ENCODE measurements around the gene NAP1L4.

The NAP1L4 gene

DNA sequence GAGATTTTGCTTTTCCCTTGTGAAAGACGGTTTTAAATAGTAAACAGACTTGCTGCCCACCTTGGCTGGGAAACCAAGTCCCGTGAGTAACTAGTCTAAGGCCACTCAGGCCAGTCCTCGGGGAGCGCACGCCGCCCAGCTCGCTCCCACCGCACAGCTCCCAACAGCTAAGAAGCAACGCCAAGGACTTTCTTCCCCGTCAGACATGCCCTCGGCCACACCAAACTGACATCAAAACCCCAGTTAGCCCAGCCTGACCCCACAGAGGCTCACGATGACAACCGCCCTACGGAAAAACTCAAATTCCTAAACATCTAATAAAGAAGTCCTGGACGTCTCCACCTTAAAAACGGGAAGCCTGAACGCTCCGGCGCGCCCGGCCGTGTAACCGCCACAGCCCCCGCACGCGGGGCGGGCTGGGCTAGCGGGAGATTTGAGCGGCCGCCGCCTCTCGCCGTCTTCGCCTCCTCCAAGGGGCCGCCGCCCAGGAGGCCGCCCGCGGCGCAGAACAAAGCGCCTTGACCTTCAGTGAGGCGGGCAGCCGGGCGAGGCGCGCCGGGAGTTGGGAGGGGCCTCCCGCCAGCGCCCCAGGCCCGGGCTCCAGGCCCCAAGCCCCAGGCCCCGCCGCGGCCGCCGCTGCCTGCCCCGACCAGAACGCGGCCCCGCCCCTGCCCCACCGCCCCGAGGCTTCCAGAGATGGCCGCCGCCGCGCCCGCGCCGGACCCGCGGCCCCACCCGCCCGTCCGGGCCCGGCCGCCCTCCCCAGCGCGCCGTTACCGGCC lies 486 bp downstream of the NAP1L4 start:
- DNase-seq: peak; percentile 79

DNA sequence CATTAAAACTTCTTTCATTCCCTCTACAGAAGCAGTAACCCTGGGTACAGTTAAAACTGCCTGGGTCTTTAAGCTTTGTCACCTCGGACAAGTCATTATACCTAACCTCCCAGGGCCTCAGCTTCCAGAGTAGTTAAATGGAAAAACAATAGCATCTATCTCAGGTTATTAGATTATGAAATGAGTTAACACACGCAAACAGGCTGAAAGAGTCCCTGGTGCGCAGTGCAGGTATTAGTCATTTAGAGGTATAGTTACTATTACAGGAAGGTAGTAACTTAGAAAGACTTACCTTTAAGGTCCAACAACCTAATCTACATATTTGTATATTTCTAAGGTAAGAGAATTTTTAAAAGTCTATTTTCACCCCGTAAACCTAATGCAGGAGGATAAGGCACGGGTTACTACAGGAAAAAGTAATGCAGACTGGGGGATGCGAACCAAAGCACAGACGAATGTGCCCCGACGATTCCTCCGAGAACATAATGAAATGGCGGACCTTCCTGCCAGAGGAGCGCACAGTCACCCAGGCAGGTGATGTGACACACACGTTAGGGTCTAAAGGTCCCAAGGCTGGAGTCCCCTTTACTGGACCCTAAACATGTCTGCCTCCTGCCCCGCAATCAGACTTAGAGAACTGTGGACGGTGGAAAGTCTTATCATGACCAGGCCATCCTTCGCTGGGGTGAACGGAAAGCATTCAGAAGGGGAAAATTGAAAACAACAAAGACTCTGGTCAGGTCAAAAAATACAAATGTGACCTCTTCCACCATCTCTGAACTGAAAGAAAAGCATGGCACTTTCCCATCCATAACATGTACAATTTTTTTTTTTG lies 1.3 kb downstream of the NAP1L4 start:
- DNase-seq: peak; percentile 78

DNA sequence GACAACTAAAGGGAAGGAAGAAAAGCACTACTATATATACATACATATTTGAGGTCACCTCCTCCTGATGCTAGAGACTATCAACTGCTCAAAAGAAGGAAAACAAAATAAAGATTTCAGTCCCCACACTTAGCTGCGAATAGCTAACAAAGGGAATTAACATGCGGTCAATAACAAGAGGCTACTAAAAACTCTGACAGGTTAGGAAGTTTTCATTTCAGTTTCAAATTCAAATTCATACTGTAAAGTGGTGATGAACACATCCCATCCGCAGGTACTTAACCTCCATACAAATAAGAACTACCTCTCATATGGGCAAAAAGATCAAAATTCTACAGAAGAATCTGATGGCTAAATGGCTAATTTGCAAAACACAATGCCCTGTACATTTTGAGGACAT lies 2.6 kb downstream of the NAP1L4 start:
- no peak for DNase-seq

DNA sequence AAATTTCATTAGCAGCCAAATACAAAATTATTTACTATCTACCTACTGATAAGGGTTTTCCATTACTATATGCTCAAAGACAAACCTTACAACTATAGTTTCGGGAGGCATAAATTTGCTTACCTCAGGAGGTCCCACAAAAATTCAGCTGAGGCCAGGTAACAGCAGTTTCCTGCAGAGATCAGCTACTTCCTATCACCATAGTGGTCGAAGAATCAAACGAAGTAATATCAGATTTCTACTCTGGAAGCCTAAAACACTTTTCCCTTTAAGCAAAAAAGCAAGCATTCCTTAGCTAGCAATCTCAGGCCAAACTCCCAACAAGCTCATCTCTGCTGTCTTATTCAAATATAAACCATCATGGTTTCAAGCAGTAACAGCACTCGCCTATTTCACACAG lies 3.1 kb downstream of the NAP1L4 start:
- DNase-seq: peak; percentile 35

DNA sequence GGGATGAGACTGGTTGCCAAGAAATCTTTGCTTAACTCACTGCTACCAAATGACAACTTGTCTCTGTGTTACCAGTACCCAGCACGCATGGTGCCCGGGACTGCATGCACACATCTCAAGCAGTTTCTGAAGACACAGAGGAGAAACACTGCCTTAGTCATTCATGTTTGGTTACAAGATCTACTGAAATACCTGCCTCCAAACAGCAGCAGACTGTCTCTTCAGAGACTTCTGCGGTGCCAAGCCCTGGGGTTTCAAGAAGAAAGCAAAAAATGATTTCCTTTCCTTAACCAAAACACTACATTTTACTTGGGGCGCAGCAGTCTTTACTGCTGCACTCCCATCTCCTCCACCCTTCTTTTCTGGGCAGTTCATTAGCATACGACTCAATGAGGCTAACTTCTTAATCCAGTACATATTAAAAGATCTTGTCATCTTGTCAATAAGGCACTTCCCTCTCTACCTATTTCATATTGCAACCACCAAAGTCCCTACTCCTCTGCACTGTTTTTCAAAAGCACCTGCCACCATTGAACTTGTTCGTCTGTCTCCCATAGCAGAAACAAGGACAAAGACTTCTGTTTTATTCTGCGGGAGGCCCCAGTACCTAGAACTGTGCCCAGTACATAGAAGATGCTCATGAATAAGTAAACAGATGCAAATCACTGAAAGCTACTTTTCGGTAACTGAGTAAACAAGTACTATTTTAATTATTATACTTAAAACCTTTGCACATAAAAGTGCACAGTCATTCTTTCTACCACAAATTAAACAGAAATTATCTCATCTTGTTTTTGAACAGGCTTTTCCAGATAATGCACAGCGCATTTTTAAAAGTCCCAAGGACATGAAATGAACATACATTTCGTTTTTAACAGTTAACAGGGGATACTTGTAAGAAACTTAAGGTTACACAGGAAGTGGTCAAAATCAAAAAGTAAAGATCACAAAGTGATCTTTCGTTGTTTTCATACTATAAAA lies 4.0 kb downstream of the NAP1L4 start:
- DNase-seq: peak; percentile 41

DNA sequence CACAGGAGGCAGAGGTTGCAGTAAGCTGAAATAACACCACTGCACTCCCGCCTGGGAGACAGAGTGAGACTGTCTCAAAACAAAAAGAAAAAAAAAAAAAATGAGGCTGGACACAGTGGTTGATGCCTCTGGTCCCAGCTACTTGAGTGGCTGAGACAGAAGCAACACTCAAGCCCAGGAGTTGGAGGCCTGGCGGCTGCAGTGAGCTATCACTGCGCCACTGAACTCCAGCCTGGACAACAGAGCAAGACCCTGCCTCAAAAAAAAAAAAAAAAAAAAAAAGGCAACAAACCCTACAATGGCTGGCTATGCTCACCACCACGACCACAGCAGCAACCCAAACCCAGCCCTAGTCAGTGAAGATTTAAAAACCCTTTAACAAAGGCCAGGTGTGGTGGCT lies 8.2 kb downstream of the NAP1L4 start:
- no peak for DNase-seq

DNA sequence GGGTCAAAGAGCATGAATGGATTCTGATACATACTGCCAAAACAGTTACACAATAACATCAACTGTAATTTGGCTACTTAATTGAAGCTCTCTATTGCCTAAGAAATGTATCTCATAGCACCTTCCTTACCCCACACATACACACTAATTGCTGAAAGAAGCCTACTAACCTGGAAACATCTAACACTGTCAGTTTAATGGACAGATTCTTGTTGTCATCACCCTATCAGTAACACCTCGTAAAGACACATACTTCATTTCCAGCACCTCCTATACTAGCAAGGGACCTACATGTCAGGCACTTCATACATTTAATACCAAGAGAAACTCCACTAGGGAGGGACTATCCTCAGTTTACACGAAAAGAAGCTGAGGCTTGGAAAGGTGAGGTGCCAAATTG lies 9.9 kb downstream of the NAP1L4 start:
- no peak for DNase-seq

DNA sequence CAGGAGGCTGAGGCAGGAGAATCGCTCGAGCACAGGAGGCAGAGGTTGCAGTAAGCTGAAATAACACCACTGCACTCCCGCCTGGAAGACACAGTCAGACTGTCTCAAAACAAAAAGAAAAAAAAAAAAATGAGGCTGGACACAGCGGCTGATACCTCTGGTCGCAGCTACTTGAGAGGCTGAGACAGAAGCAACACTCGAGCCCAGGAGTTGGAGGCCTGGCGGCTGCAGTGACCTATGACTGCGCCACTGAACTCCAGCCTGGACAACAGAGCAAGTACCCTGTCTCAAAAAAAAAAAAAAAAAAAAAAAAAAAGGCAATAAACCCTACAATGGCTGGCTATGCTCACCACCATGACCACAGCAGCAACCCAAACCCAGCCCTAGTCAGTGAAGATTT lies 11.0 kb downstream of the NAP1L4 start:
- no peak for DNase-seq

DNA sequence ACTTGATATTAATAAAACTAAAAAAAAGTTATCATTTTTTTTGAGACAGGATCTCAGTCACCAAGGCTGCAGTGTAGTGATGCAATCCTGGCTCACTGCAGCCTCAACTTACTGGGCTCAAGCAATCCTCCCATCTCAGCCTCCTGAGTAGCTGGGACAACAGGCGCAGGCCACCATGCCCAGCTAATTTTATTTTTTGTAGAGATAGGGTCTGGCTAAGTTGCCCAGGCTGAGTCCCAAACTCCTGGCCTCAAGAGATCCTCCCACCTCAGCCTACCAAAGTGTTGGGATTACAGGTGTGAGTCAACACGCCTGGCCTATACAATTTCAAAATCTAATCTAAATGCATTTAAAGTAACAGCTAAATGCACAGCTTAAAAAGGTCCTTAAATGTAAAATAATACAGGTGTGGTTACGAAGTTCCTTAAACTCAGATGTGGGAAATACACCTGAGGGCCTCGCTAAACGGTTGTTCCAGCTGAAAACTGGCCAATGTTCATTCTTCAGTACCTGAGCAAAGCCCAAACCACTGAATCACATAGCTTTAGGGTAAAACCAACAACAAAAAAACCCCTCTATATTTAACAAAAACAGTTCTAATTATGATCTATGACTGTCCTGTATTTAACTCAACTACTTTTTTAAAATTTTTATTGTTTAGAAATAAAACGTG lies 11.8 kb downstream of the NAP1L4 start:
- DNase-seq: no peak

DNA sequence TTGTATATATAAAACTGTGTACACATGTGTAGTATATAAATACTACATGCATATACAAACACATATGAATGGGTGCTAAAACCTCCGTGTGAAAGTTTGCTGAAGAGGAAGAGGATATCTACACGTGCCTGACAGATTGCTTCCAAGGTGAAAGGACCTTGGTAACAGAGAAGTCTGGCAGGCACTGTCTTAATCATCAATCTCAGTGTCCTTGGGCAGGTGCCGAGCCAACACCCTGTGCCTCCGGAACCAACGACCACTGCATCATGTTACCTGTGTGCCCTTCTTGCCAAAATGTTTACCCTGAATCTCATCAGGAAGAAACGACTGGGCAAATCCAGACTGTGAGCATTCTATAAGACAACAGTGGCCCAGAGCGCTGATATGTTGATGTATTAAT lies 15.0 kb downstream of the NAP1L4 start:
- no peak for DNase-seq

DNA sequence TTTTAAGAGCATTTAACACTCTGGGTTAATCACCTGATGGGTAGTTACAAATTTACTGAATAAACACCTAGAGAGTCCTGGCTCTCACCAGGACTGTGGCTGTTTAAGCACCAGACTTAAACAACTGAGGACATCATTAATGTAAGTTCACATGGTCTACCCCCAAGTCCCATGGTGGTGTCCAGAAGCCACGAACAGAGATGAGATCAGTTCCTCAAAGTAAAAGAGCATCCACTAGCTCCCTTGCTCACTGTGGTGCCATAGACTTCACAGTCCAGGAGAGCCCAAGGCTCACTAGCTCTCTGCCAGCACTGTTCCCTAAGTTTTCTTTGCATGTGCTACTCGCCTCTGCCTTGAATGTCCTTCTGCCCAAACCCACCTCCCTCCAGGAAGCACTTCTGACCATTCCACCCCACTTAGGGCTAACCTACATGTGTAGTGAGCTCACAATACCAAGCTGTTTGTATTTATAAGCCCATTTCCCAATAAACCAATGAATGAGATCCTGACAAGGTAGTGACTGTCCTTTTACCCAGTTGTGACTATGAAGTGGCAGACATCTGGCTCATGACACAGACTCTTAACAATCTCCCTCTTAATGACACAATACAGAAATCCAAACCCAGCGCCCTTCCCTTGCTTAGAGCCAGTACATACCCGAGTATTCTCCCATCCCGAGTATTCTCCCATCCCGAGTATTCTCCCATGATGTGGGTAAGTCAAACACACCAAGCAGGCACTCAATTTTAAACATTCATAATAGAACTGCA lies 15.7 kb downstream of the NAP1L4 start:
- no peak for DNase-seq

DNA sequence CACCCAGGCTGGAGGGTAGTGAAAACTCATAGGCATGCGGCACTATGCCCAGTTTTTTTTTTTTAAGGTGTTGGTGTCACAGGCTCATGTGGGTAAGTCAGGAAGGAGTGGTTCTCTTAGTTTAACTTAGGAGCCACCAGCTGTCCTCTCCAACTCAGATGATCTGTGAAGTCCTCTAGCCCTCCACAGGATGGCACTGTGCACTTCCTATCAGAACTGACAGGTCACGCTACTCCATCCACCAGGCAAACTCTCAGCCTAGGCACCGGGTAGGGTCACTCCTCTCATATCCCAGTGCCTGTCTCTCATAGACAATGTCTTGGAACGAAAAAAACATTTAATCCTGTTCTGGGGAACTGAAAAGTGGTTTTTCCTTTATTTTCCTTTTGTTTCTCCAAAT lies 16.5 kb downstream of the NAP1L4 start:
- no peak for DNase-seq

DNA sequence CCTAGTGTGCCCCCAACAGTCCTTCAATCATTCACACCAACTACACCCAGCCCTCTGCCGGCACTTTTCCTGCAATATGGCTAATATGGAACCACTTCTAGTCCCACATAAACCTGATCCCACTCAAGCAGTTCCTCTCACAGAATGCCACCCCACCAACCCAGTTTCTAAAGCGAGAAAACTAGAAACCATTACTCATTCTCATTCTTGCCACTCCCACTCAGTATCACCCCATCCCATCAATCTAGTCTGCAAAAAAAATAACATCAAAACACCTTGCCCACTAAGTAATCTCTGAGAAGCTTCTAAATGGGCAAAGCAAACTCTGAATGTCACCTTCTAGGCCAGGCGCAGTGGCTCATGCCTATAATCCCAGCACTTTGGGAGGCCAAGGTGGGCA lies 17.9 kb downstream of the NAP1L4 start:
- DNase-seq: no peak

DNA sequence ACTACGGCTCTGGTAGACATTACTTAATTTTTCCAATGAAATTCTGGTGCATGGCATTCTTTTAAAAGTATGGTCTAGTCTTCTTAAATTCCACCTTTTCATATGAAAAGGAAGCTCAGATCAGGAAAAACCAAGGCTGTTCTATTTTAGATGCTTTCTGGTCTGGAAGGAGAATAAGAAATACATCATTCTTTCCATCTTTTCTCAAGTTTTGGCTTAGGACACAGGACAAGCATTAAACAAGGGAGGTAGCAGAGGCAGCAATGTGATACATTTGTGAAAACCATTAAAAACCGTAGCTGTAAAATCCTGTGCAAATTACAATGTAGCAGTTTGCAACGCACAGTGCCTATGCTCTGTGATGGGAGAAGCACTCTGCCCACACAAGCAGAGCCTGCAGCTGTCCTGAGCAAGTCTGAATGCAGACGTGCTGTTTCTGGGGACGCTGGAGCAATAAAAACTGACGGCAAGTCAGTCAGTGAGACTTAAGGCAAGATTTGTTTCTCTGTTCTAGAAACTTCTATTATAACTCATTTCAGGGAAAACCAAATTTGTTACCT lies 23.7 kb downstream of the NAP1L4 start:
- no peak for DNase-seq

DNA sequence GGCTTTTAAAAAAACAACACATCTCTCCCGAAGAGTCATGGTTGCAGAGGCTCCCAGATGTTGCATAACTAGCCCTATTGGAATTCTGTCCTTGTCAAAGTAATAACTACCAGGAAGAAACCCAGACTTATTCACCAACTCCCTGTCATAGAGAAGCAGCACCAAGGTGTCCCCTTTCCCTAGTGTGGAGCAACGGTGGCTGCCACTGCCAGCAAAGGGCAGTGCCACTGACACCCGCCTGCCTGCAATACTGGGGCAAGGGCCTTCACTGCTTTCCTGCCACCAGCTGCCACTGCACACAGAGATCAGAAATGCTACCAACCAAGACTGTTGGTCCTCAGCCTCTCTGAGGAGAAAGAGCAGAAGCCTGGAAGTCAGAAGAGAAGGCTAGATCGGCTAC lies 27.3 kb downstream of the NAP1L4 start:
- no peak for DNase-seq

DNA sequence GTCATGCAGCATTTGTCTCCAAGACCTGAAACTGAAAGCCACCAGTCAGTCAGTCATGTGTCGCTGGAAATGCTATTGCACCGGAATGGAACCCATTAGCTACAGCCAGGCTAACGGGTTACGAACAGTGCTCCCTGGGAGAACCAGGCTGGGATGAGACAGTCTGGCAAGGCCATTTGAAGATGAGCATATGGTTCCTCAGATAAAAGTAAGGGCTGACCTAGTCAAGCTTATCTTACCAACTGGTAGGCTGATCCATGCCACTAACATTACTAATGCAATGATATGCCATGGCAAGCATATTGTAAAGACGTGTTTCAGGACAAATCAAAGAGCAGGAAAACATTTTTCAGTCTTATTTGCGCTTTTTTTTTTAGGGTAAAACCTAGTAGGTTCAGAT lies 28.4 kb downstream of the NAP1L4 start:
- no peak for DNase-seq

DNA sequence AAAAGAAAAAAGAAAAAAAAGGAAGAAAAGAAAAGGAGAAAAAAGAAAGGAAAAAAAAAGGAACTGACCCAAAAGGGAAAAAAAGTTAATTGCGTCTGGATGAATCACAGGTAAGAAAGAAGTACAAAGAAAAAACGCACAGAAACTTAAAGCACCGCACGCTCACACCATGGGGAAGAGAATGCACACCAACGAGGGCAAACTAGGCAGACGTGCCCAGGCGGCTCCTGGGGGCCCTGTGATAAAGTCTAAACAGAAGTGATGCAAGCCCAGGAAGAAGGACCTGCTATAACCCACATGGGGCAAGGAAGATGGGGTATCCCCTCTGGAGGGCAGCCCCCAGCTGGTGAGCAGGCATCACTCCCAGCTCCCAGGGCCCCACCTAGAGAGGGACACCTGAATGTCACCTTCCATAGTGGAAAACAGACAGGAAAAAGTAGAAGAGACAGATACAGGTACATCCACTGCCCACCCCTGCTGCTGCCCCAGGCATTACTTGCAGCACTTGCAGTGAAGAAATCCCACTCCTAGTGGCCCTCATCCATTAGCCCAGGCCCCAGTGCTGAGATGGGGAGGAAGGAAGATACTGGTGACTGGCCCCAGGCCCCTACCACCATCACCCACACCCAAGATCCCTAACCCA lies 28.9 kb downstream of the NAP1L4 start:
- no peak for DNase-seq

DNA sequence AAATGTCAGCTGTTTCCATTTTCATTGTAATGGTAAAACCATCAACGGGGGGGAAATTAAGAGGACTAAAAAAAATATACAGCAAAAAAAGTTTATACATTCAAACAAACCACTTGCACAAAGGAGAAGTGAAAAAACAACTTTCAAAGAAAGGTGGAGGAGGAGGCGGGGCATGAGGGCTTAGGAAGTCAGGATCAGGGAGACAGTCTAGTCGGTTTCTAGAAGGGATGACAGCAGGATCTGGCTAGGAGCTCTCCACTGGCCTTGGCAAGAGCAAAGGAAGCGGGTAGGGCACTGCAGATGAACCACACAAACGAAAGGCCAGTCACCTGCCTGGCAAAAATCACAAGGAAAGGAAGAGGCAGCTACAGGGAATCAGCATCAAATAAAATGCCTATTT lies 31.0 kb downstream of the NAP1L4 start:
- DNase-seq: no peak

DNA sequence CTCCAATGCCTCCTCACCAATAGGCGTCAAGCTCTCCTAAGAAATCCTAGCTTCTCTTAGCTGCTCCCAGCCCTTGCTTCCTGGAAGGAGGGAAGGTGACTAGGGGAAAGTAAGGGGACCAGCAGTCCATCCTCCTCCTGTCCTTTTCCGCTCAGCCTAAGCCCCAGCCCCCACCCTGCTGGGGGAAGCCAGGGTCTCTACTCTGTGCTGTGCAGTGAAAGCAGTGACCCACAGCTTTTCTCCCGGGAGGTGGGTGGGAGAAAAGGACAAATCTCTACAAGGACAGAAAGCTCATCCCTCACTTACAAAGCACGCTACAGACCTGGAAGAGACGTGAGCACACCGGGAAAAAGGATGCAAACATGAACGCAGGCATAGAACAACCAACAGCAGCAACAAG lies 32.0 kb downstream of the NAP1L4 start:
- no peak for DNase-seq

DNA sequence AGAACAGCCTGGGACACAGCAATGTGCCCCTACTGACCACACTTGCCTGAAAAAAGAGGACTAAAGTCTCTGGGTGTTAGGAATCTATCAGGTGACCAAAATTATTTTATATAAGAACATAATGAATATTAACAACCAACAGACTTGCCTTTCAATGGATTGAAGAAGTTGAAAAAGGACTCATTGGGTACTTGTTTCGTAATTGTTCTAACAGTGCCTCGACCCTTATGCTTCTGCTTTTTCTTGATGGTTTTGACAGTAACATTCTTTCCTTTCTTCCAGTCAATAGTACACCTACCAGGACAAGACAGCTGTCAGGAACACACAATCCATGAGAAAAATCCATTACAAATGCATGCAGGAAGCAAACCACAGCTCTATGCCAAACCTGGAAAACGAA lies 33.9 kb downstream of the NAP1L4 start:
- no peak for DNase-seq

DNA sequence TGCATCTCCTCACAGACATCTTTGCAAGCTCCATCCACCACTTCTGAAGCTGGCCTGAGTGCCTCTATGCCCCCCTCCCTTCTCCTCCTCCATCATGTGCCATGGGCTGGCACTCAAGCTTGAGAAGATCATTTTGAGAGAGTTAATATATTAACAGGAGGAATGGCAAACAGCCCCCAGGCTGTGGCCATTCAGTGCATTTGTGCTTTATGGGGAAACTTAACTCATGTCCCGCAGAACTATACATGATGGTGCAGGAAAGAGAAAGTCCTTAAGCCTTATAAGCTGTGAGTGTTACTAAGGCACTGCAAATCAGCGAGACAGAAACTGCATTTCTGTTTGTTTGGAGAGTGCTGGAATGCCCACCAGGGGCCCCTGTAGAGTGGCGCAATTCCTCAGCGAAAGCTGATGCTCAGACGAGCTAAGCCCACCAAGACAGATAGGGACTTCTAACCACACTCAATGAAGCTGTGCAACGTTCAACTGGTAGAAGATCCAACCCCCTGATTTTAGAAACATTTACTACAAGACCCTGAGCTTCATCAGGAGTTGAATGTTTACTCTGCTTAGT lies 36.1 kb downstream of the NAP1L4 start:
- DNase-seq: no peak

Measured in activated CD8-positive, alpha-beta memory T cell treated with anti-CD3 and anti-CD28 coated beads, Interleukin-2, amount 50 U/mL, for 48 hours (primary cell).